Iris pigment epithelial cell (primary cell): ENCODE results near the gene SH2D3C.

Source experiments
- DNase-seq: peaks from one replicate; pipeline ENCODE4 v3.0.0-alpha.2; 2011; ENCODE audit warnings: low read depth

The SH2D3C gene

DNA sequence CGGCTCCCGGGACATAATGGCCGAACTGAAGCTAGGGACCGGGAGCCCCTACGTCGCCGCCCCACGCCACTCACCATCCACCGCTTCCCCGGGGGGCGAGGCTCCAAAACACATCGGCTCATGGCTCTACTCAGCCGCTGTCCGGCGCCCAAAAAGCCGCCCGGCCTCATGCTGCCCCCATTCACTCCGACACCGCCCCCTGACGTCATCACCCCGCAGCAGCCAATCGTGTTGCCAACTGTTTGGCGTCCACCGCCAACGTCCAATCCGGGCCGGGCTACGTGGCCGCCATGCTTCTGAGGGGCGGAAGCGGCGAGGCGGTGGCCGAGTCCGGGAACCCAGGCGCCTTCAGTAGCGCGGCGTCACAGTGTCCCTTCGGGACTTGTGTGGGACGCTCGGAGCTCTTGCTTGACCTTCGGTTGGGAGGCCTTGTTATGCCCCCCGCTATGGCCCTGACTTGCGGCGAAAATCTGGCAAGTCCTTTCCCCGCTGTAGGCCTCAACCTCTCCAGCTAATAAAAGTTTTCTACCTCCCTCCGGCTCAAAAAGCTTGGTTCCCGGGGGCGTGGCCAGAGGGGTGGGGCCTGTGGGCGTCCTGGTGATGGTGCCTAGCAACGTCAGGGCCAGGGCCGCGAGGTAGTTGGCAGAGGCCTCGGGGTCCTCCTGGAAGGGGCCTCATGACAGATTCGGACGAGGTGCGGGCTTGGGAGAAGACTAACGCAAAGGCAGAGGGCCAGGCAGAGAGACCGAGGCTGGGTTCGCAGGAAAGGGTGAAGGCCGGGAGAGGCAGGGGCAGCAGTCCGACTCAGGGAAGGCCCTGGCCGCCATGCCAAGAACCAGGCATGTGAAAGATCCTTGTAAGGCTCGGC is 62.8 kb downstream of the SH2D3C start, which contains the start of the genes PTRH1 and TTC16:
PTRH1 (minus strand) TSS at position 194 of the 868 bp plus-strand sequence; CDS start at position 170, 24 bp downstream.
TTC16 (plus strand) TSS at position 610 of the 868 bp plus-strand sequence; CDS start at position 677, 67 bp downstream.
- peak; percentile 94 for DNase-seq

DNA sequence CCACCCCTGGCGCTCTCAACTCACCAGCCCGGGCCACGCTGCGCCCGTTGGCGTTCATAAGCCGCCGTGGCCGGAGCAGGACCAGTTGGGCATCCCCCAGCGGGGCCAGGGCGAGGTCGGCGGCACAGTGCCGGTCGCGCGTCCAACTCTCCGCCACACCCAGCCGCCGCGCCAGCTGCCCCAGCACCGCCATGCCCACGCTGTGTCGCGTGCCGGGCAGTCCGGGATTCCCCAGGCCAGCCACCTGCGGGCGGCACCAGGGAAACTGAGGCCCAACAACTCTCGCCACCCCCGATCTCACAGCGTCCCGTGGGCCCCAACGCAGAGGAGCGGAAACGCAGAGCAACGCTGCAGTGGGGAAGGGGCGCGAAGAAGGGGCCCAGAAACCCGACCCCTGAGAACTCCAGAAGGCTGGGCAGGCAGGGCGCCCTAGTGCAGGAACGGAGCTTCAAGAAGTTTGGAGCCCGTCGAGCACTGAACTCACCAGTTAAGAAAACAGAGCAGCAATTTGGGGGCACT is 63.5 kb downstream of the SH2D3C start:
- DNase-seq: no peak

- no peak for DNase-seq
These were observed 64.3 kb downstream of the SH2D3C start for GRCh38 chr9:127714020-127714750.

DNA sequence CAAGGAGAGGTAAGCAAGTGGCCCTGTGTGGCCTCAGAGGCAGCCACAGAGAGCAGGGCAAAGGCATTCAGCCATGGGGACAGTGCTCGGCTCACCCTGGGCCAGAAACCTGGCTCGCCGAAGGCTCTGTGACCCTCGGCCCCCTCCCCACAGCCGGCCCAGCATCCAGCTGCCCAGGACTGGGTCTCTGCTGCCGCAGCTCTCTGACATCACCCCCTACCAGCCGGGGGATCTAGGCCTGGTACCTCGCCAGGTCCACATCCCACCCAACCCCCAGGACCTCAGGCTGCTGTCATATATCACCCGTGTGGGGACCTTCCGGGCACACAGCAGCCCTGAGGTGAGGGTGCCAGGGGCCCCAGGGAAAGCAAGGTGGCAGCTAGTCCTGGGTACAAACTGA is 65.6 kb downstream of the SH2D3C start:
- DNase-seq: no peak

GRCh38 chr9:127712371-127712770 is 66.1 kb downstream of the SH2D3C start:
- DNase-seq: no peak

DNA sequence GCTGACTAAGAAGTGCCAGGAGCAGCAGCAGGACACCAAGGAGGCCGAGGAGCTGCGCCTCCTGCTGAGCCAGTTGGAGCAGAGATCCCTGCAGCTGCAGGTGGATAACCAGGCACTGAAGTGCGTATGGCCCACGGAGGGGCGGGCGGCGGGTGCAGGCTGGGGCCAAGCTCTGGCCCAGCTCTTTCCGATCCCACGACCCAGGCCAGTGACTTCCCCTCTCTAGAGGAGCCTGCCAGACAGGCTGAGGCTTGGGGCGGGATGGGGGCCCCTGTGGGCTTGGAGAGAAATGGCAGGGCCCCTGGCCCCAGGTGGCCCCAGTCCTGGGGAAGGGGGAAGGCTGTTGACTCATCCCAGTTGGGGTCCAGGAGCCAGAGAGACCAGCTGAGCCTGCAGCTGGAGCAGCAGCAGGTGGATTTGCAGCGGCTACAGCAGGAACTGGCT is 66.6 kb downstream of the SH2D3C start:
- DNase-seq: no peak

GRCh38 chr9:127711226-127711701 is 67.2 kb downstream of the SH2D3C start:
- DNase-seq: no peak

DNA sequence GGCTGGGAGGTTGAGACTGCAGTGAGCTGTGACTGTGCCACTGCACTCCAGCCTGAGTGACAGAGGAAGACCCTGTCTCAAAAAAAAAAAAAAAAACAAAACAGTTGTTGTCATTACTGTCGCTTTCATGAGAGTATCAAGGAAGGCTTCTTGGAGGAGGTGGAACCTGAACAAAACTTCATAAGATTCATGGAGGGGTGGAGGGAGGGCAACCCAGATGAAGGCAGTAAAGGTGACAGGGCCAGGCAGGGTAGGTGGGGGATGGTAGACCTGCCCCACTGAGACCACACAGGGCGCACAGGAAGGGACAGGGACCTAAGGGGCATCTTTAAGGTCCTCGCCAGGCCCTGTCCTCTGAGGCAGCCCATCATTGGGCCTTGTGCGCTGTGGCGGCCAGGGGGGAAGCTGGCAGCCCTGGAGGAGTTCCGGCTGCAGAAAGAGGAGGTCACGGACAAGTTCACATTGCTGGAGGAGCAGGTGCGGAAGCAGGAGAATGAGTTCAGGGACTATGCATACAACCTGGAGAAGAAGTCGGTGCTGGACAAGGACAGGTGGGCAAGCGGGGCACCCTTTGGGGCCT is 68.2 kb downstream of the SH2D3C start:
- DNase-seq: no peak

GRCh38 chr9:127708952-127709587 is 69.4 kb downstream of the SH2D3C start:
- no peak for DNase-seq

- DNase-seq: no peak
These were observed 70.7 kb downstream of the SH2D3C start for GRCh38 chr9:127707766-127708165.

- DNase-seq: no peak
These were observed 71.6 kb downstream of the SH2D3C start, which contains the start of gene CFAP157 for GRCh38 chr9:127706836-127707241. Gene CFAP157, plus strand, starts transcription at chr9:127706988. Its CDS starts 44 bp downstream, at chr9:127707032.

DNA sequence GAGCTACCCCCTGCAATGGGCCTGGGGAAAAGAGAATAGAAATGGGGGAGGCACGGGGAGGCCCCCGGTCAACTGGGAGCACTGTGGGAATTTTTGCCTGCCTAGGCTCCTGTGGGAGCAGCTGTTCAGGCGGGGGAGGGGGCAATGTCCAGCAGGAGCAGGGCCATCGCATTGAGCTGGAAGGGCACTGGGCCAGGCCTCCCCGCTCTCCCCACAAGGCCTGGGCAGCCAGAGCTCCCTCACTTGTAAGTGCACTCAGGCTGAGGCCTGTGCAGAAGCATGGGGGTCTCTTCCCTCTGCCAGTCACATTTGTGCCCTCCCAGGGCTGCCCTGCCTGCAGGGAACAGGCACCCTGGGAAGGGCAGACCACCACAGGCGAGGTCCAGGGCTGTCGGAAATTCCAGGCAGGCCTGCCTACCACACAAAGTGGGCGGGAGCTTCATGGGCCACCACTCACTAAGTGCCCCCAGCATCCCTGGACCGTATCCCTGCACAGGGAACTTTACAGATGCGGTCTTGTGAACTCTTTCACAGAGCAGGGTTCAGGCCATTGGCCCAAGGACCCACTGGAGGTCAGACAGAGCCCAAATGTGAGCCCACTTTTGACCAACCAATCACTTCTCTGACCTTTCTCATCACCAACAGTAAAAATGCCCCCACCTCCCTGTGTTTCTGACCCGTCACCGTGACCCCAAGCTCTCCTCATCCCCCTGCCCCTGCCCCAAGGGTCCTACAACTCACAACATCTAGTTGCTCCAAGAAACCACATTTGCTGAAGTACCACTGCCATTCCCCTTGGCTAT is 72.7 kb downstream of the SH2D3C start:
- DNase-seq: no peak

DNA sequence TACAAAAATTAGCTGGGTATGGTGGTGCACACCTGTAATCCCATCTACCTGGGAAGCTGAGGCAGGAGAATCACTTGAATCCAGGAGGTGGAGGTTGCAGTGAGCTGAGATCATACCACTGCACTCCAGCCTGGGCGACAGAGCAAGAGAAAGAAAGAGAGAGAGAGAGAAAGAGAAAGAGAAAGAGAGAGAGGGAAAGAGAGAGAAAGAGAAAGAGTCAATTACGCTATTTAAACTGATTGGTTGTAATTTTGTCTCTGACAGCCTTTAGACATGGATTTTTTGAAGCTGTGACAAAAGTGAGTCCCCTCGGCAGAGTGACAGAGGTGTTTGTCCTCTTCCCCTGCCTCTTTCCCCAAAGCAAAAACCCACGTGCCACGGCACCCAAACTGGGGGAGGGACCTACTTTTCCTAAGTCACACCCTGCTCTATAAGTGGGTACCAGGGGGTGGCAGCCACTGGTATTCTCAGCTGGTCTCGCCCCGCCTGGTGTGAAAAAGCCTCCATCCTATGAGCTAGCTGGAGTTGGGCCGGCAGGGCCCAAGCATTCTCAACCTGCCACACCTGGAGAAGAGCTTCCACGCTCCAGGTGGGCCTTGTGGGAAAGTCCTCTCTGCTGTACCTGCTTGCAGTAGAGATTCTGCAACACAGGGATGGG is 75.0 kb downstream of the SH2D3C start:
- DNase-seq: no peak

DNA sequence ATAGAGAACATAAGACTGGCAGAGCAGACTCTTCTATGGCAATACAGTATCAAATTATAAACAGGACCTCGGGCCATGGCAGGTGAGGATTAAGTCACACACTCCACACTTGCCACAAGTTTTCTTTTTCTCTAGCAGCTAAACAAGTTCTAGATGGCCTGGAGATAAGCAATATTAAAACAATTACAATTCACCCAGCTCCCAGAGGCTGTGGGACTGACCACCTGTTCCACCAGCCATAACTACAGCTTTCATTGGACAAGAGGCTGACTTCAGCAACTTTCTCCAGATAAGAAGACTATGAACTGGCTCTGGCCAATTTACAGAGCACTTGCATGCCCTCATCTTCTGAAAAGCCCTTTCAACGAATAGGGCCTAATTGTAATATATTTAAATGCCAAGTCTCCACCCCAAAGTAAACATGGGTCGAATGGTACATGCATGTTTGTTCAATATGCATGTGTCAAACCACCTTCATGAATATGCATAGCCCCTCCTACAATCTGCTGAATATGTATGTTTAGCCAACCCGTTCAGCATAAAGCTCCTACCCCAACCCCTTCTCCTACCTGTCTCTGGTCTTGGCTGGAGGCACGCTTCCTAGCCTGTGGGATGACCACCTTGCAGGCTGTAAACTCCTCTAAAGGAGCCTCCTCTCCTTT is 77.7 kb downstream of the SH2D3C start:
- no peak for DNase-seq

- no peak for DNase-seq
These were observed 78.3 kb downstream of the SH2D3C start for GRCh38 chr9:127700140-127700539.

DNA sequence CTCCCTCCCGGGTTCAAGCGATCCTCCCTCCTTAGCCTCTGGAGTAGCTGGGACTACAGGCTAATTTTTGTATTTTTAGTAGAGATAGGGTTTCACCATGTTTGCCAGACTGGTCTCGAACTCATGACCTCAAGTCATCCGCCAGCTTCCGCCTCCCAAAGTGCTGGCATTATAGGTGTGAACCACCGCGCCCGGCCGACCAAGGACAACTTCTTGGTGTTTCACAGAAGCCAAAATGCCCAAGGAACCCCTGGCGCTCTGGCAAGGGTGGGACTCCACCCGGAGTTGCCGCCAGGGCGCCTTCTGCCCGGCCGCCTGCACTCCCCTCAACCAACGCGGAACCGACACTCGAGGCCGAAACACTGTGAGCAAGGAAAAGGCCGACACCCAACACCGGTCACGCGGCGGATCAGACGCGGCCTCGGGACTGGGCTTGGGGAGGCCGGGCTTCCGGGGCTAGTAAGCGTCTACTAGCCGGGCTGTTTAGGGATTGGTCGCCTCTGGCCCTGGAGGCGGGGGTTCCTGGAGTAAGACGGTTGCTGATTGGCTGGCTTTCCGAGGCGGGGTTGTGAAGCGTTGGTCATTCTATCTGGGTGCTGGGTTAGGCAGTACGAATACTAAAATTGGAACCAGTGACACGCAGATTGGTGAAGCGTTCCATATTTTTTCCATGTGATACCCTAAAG is 79.3 kb downstream of the SH2D3C start:
- DNase-seq: peak; percentile 99

DNA sequence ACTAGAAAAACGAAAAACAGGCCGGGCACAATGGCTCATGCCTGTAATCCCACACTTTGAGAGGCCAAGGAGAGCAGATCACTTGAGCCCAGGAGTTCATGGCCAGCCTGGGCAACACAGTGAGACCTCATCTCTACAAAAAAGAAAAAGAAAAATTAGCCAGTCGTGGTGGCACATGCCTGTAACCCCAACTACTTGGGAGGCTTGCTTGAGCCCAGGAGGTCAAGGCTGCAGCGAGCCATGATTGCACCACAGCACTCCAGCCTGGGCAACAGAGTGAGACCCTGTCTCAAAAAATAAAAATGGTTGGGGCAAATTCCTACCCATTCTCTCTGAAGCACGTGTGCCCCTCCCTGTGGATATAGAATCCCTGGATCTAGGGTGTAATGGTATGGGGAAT is 80.1 kb downstream of the SH2D3C start:
- no peak for DNase-seq

DNA sequence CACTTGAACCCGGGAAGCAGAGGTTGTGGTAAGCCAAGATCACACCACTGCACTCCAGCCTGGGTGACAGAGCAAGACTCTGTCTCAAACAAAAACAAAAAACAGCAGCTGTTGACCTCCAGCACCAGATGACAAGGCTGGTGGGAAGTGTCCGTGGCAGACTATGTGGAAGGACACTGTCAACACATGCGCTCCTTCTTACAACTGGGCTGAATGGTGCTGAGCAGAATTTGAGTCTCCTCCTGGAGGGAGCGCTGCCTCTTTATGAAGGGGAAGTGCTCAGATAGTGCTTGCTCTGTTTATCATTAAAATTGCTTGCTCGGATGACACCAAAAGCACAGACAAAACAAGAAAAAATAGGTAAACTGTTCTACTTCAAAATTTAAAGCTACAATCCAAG is 80.9 kb downstream of the SH2D3C start:
- no peak for DNase-seq
